GM12878 (cell line): ENCODE results near the gene IL16. TPM values are rescaled to one million over a fixed set of nuclear protein-coding genes. Genes with fewer than 3 reads are reported as not detected.

Source experiments
- ATAC-seq: fragments of 200-7000 bp; cut with Tn5 transposase; 3 replicates; pipeline ENCODE4 v1.9.1; 2020; ENCODE audit warnings: mild to moderate bottlenecking, moderate library complexity
- BruUV-seq: library from RNA; stranded (reverse); fragments of 400-500 nt; replicated peaks from 2 replicates; lab custom pipeline; 2021; lab: Mats Ljungman, UMichigan
- CTCF ChIA-PET: fragments of 300-600 bp; sonication (Branson Sonifier 250); formaldehyde crosslinking; extraction: SDS; loops from one replicate; lab custom pipeline; 2021; ENCODE audit warnings: inconsistent platforms; lab: Yijun Ruan, JAX
- POLR2A ChIA-PET: fragments of 350-600 bp; formaldehyde crosslinking; extraction: SDS; loops from one replicate; lab custom pipeline; 2021; ENCODE audit warnings: inconsistent platforms; lab: Charles Lee
- RAD21 ChIA-PET: fragments of 300-600 bp; sonication (Branson Sonifier 250); formaldehyde crosslinking; loops from one replicate; lab custom pipeline; 2023; ENCODE audit warnings: antibody characterized with exemption; ENCODE audit not compliant: unreplicated experiment; lab: Charles Lee
- SMC1A ChIA-PET: fragments of 300-600 bp; sonication (Branson Sonifier 250); formaldehyde crosslinking; loops from one replicate; lab custom pipeline; 2023; ENCODE audit not compliant: unreplicated experiment, uncharacterized antibody; lab: Charles Lee
- DNase-seq: peaks from one replicate; pipeline ENCODE4 v3.0.0-alpha.2; 2011; ENCODE audit warnings: low read depth, low spot score
- FAIRE-seq: peaks from 3 replicates; lab custom pipeline; 2011; peaks lifted over from hg19 to GRCh38; lab: Jason Lieb, UNC
- H2AFZ ChIP-seq: 2 replicates; pipeline ENCODE4 v1.6.0; 2011; ENCODE audit warnings: low read depth, low read length, control low read depth; ENCODE audit not compliant: control insufficient read depth
- H3K27ac ChIP-seq: 2 replicates; pipeline ENCODE4 v1.5.1; 2011; ENCODE audit warnings: control low read depth; ENCODE audit not compliant: control insufficient read depth, insufficient read depth
- H3K27me3 ChIP-seq, 2 experiments: replicated peaks in 1 of 2; 2 replicates each; pipeline versions ENCODE4 v1.6.0 to v1.6.1; 2011; ENCODE audit warnings: low read length in 1 of 2; ENCODE audit not compliant: control insufficient read depth in 2 of 2, insufficient read depth in 2 of 2
- H3K36me3 ChIP-seq, 2 experiments: 2 replicates each; pipeline ENCODE4 v1.5.1; 2011; ENCODE audit warnings: low read length in 1 of 2; ENCODE audit not compliant: control insufficient read depth in 2 of 2, insufficient read depth in 2 of 2
- H3K4me1 ChIP-seq: 2 replicates; pipeline ENCODE4 v1.6.1; 2011; ENCODE audit warnings: mild to moderate bottlenecking, low read length, moderate library complexity, mixed read lengths; ENCODE audit not compliant: control insufficient read depth, insufficient read depth
- H3K4me2 ChIP-seq: 2 replicates; pipeline ENCODE4 v1.6.0; 2011; ENCODE audit warnings: control low read depth; ENCODE audit not compliant: control insufficient read depth, insufficient read depth
- H3K4me3 ChIP-seq: fragments of 200-600 bp; sonication (generic); 2 replicates; pipeline ENCODE4 v1.5.1; 2016
- H3K79me2 ChIP-seq: 2 replicates; pipeline ENCODE4 v1.6.0; 2011; ENCODE audit warnings: low read length; ENCODE audit not compliant: control insufficient read depth, insufficient read depth
- H3K9ac ChIP-seq: 2 replicates; pipeline ENCODE4 v1.8.0; 2011; ENCODE audit warnings: low read length, control low read depth, mixed read lengths; ENCODE audit not compliant: control insufficient read depth, insufficient read depth
- H3K9me3 ChIP-seq: replicated peaks from 3 replicates; pipeline ENCODE4 v1.5.1; 2011; ENCODE audit warnings: mild to moderate bottlenecking, low read length; ENCODE audit not compliant: control insufficient read depth, insufficient read depth
- H4K20me1 ChIP-seq: 2 replicates; pipeline ENCODE4 v1.6.0; 2011; ENCODE audit not compliant: control insufficient read depth, insufficient read depth
- FOXM1 ChIP-seq: IDR thresholded peaks from 2 replicates; pipeline ENCODE4 v1.6.1; 2012; ENCODE audit warnings: low read depth, mild to moderate bottlenecking, inconsistent platforms, low read length, moderate library complexity
- IRF4 ChIP-seq: IDR thresholded peaks from 2 replicates; pipeline ENCODE4 v1.6.1; 2011; ENCODE audit warnings: low read depth, low read length
- NFYA ChIP-seq: IDR thresholded peaks from 2 replicates; pipeline ENCODE4 v1.6.1; 2011; ENCODE audit warnings: low read depth, mild to moderate bottlenecking, low read length, improper control_type of control experiment, borderline replicate concordance
- TCF3 ChIP-seq: IDR thresholded peaks from 2 replicates; pipeline ENCODE4 v1.6.1; 2012; ENCODE audit warnings: low read depth, mild to moderate bottlenecking, low read length, borderline replicate concordance; ENCODE audit not compliant: insufficient read depth
- ZNF622 ChIP-seq: fragments of 450-650 bp; IDR thresholded peaks from 2 replicates; pipeline ENCODE4 v1.6.1; 2017; ENCODE audit warnings: mild to moderate bottlenecking, inconsistent platforms
- WGBS: methylation state at CpG from one replicate; pipeline ENCODE4 v1.1.6; 2016; ENCODE audit warnings: low lambda C conversion rate; ENCODE audit not compliant: insufficient replicate concordance, insufficient coverage; ENCODE audit errors: missing lambda C conversion rate; 5-methylcytosine and 5-hydroxymethylcytosine counted together
- in situ Hi-C: fragments of 300-500 bp; cut with MboI; formaldehyde crosslinking; loops from 9 replicates; pipeline ENCODE4 v1.14.3; 2018; ENCODE audit warnings: mixed read lengths
- intact Hi-C: fragments of 100-400 bp; cut with micrococcal nuclease; formaldehyde crosslinking; loops from one replicate; pipeline ENCODE4 v1.14.2; 2022; ENCODE audit not compliant: unreplicated experiment
- polyA plus RNA-seq, 11 experiments: library from polyadenylated mRNA; depleted of rRNA in 4 of 11; unstranded in 6 of 11; stranded (reverse) in 5 of 11; fragments of >200 nt; fragmentation: Nextera tagmentation in 4 of 11; fragmentation: Illumina TruSeq in 1 of 11; extraction: Ambion mirVana in 4 of 11; extraction: Trizol in 1 of 11; gene quantifications; 1 replicate in 1 of 11; 2 replicates in 10 of 11; pipeline versions ENCODE4 v1.2.1 to v1.2.3, GENCODE V29; 2011 to 2016; ENCODE audit warnings: inconsistent platforms in 2 of 11, missing spikeins in 2 of 11, low read depth in 1 of 11
- total RNA-seq, 4 experiments: library from RNA; depleted of rRNA in 3 of 4; stranded (reverse); fragments of >200 nt in 3 of 4; fragmentation: Illumina TruSeq in 1 of 4; extraction: Trizol in 1 of 4; gene quantifications; 2 replicates each; pipeline versions ENCODE4 v1.2.1 to v1.2.3, GENCODE V29; 2013 to 2021
- TF ChIP-seq, protein P1 (sequence below): fragments of 450-650 bp; IDR thresholded peaks from 2 replicates; pipeline ENCODE4 v1.6.1; 2016; ENCODE audit warnings: mild to moderate bottlenecking

Gene IL16
- total and polyA plus RNA-seq, 10 of the 15 experiments (the other 5 are each of a cell fraction or from before 2014, with no cell fraction given) = 21.7 to 206 (median 44.5) TPM

DNA sequence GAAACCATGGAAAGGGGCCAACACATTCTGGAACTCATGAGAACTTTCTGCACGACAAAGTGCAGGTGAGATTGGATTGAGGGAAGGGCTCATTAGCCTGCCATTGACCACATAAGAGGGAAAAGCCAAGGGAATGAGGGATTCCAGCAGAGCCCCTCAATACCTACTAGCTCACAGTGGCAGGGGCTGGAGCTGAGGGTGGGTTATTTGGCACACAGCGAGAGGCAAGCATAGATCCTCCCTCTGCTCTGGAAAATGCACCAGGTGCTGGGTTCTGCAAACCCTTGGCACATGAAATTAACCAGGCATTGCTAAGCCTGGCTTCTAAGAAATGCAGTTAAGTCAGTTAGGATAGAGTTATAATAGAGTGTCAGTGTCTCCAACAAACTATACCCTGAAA lies 60.8 kb downstream of the IL16 start:
- BruUV-seq = no TSS peak
- SMC1A ChIA-PET = interaction anchor here (1.2 kb wide), 1 partner anchor 11 kb away, joined by 3 read pairs; no protein-coding TSS in a partner anchor
- no peak overlapping the region for H3K4me3 ChIP-seq
- H4K20me1 ChIP-seq = no peaks in the 10 kb centered on the region
- H3K27me3 ChIP-seq = peaks cover 3 to 4% of the 10 kb centered on the region in 2 experiments; a peak in 2 of 4 replicates
- H3K36me3 ChIP-seq = no peaks in the 10 kb centered on the region
- CTCF ChIA-PET = interaction anchor here (1.2 to 6.6 kb wide), 3 partner anchors 9 to 152 kb away, joined by 3 to 41 read pairs (median 4); no protein-coding TSS in a partner anchor
- WGBS = 12% methylated on average over 2 of the region's 2 CpGs
- H2AFZ ChIP-seq = no peak overlapping the region
- FAIRE-seq (no peak), DNase-seq (no peak), ATAC-seq (no peak)
- H3K4me2 ChIP-seq = no peak overlapping the region
- H3K79me2 ChIP-seq = no peaks in the 10 kb centered on the region
- in situ Hi-C loops (no loop called here), intact Hi-C loops (no loop called here)
- no peak overlapping the region for H3K27ac ChIP-seq
- no peaks in the 10 kb centered on the region for H3K4me1 ChIP-seq
- no peak overlapping the region for H3K9ac ChIP-seq
- RAD21 ChIA-PET = interaction anchor here (1.7 kb wide), 1 partner anchor 8 kb away, joined by 5 read pairs; no protein-coding TSS in a partner anchor
- H3K9me3 ChIP-seq = no peaks in the 10 kb centered on the region
- POLR2A ChIA-PET = interaction anchor here (0.5 kb wide), 1 partner anchor 634 kb away, joined by 3 read pairs; no protein-coding TSS in a partner anchor
- TF ChIP-seq TCF3 = no peak
- no peak for TF ChIP-seq ZNF622
- no peak for TF ChIP-seq NFYA
- TF ChIP-seq FOXM1 = no peak
- TF ChIP-seq IRF4 = no peak
- TF ChIP-seq, protein P1, sequence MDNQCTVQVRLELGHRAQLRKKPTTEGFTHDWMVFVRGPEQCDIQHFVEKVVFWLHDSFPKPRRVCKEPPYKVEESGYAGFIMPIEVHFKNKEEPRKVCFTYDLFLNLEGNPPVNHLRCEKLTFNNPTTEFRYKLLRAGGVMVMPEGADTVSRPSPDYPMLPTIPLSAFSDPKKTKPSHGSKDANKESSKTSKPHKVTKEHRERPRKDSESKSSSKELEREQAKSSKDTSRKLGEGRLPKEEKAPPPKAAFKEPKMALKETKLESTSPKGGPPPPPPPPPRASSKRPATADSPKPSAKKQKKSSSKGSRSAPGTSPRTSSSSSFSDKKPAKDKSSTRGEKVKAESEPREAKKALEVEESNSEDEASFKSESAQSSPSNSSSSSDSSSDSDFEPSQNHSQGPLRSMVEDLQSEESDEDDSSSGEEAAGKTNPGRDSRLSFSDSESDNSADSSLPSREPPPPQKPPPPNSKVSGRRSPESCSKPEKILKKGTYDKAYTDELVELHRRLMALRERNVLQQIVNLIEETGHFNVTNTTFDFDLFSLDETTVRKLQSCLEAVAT = no peak
